Measurements from ENCODE around the gene ACR. TPM values are rescaled to one million over a fixed set of nuclear protein-coding genes. Genes with fewer than 3 reads are reported as not detected.

Gene ACR
- polyA plus RNA-seq, 3 donors: 0.27 to 0.53 (median 0.51) TPM

DNA sequence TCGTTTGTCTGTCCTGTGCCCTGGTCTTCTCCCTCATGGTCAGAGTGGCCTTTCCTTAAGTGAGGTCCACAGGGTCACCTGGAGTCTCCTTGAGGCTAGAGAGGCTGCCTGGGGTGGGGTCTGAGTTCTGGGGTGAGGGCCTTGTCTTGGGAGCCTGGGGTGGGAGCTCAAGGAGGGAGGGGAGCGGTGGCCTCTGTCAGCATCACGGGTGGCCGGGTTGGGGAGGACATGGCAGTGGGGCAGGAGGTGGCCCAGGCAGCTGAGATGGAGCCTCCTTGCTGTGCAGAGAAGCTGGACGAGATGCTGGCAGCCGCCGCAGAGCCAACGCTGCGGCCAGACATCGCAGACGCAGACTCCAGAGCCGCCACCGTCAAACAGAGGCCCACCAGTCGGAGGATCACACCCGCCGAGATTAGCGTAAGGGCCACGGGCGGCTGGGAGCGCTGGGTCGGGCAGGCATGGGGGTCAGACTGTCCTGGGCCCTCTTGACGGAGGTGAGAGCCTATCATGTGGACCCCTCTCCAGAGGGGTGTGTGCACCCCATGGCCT, 23.3 kb upstream of the ACR start:
- no peak for DNase-seq (ENCODE audit: extremely low read depth in 1 of 11, low read depth in 9 of 11, low spot score in 4 of 11)

- DNase-seq (ENCODE audit: extremely low read depth in 1 of 11, low read depth in 9 of 11, low spot score in 4 of 11): no peak
These were observed 22.8 kb upstream of the ACR start for GRCh38 chr22:50715250-50715649.

GRCh38 chr22:50715776-50716175, 22.2 kb upstream of the ACR start:
- no peak for DNase-seq (ENCODE audit: extremely low read depth in 1 of 11, low read depth in 9 of 11, low spot score in 4 of 11)

- DNase-seq (ENCODE audit: extremely low read depth in 1 of 11, low read depth in 9 of 11, low spot score in 4 of 11): no peak
These were observed 21.5 kb upstream of the ACR start for GRCh38 chr22:50716290-50717024.

DNA sequence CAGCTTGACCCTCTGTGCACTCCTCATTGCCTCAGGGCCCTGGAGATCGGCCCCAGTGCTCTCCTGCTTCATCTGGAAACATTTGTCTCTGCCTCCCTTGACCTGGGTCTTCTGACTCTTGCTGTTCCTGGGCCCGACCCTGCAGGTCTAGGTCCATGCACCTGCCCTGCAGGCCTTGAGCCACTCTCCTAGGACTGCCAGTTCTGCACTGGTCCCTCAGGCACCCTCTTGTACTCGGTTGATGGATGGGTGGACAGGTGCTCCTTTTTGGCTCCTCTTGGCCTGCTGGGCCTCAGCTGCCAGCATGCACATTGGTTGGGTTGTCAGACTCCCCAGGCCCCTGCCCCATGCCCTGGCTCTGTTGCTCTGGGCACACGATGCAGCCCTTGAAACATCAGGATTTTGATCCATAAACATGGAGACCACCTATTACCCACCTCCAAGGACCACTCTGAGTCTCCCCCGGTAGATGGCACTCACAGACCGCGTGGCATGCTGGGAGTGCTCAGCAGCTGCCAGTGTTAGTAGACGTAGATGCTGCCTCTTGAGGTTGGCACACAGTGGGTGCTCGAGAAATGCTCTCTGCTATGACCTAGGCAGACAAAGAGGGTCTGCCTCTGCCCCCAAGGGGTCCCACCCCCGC, 20.2 kb upstream of the ACR start:
- no peak for DNase-seq (ENCODE audit: extremely low read depth in 1 of 11, low read depth in 9 of 11, low spot score in 4 of 11)

- DNase-seq (ENCODE audit: extremely low read depth in 1 of 11, low read depth in 9 of 11, low spot score in 4 of 11): no peak
These were observed 19.7 kb upstream of the ACR start for GRCh38 chr22:50718352-50718709.

DNA sequence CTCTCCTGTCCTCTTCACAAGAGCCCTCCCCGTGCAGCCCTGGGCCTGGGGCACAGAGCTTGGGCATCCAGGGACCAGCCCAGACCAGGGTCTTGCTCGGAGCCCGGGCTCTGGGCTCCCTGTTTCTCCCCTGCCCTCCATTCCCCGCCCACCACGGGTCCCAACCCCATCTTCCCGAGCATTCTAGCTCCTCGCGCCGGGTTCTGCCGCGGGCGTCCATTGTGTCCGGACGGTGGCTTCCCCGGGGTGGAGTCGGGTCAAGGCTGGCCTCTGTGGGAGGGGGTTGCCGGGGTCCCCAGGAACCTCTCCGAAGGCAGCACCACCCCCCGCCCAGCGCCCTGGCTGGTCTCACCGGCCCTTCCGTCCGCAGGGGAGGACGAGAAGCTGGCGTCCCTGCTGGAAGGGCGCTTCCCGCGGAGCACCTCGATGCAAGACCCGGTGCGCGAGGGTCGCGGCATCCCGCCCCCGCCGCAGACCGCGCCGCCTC, 18.1 kb upstream of the ACR start:
- DNase-seq (ENCODE audit: extremely low read depth in 1 of 11, low read depth in 9 of 11, low spot score in 4 of 11): no peak

DNA sequence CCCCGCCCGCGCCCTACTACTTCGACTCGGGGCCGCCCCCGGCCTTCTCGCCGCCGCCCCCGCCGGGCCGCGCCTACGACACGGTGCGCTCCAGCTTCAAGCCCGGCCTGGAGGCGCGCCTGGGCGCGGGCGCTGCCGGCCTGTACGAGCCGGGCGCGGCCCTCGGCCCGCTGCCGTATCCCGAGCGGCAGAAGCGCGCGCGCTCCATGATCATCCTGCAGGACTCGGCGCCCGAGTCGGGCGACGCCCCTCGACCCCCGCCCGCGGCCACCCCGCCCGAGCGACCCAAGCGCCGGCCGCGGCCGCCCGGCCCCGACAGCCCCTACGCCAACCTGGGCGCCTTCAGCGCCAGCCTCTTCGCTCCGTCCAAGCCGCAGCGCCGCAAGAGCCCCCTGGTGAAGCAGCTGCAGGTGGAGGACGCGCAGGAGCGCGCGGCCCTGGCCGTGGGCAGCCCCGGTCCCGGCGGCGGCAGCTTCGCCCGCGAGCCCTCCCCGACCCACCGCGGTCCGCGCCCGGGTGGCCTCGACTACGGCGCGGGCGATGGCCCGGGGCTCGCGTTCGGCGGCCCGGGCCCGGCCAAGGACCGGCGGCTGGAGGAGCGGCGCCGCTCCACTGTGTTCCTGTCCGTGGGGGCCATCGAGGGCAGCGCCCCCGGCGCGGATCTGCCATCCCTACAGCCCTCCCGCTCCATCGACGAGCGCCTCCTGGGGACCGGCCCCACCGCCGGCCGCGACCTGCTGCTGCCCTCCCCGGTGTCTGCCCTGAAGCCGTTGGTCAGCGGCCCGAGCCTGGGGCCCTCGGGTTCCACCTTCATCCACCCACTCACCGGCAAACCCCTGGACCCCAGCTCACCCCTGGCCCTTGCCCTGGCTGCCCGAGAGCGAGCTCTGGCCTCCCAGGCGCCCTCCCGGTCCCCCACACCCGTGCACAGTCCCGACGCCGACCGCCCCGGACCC, 17.4 kb upstream of the ACR start:
- DNase-seq (ENCODE audit: extremely low read depth in 1 of 11, low read depth in 9 of 11, low spot score in 4 of 11): no peak

DNA sequence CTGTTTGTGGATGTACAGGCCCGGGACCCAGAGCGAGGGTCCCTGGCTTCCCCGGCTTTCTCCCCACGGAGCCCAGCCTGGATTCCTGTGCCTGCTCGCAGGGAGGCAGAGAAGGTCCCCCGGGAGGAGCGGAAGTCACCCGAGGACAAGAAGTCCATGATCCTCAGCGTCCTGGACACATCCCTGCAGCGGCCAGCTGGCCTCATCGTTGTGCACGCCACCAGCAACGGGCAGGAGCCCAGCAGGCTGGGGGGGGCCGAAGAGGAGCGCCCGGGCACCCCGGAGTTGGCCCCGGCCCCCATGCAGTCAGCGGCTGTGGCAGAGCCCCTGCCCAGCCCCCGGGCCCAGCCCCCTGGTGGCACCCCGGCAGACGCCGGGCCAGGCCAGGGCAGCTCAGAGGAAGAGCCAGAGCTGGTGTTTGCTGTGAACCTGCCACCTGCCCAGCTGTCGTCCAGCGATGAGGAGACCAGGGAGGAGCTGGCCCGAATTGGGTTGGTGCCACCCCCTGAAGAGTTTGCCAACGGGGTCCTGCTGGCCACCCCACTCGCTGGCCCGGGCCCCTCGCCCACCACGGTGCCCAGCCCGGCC, 16.7 kb upstream of the ACR start:
- DNase-seq (ENCODE audit: extremely low read depth in 1 of 11, low read depth in 9 of 11, low spot score in 4 of 11): no peak

- no peak for DNase-seq (ENCODE audit: extremely low read depth in 1 of 11, low read depth in 9 of 11, low spot score in 4 of 11)
These were observed 15.8 kb upstream of the ACR start for GRCh38 chr22:50722048-50722701.

- no peak for DNase-seq (ENCODE audit: extremely low read depth in 1 of 11, low read depth in 9 of 11, low spot score in 4 of 11)
These were observed 15.1 kb upstream of the ACR start for GRCh38 chr22:50722716-50723428.

DNA sequence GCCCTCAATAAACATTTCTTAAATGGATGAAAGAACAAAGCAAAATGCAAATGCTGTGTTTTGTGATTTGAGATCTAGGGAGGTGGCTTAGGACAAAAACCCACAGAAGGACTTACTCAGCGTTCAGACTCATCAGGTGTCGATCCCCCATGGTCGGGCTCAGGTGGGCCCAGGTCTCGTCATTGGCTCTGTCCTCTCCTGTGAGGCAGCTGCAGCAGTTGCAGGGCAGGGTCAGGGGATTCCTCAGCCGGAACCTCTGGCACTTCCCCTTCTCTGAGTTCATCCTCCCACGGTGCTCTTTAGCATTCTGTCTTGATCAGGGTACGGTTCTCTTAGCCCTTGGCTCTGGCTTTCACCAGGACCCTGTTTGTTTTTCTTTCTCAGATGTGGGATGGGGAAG, 14.0 kb upstream of the ACR start:
- DNase-seq (ENCODE audit: extremely low read depth in 1 of 11, low read depth in 9 of 11, low spot score in 4 of 11): no peak

DNA sequence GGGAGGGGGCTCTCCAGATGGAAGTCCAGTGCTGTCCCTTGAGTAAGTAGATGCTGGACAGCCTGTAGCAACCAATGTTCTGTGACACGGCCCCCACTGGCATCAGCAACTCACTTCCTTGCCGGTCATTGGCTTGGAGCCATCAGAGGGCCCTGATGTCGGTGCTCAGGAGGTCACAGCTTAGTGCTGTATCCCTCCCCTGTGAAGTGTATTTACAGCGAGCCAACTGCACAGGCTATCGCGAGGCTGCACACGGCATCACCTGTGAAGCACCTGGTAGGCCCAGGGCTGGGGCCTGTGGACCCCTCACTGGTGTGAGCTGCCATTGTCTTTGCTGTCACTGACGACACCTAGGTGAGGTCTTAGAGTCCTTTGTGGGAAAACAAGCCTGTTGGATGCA, 13.4 kb upstream of the ACR start:
- no peak for DNase-seq (ENCODE audit: extremely low read depth in 1 of 11, low read depth in 9 of 11, low spot score in 4 of 11)

- DNase-seq (ENCODE audit: extremely low read depth in 1 of 11, low read depth in 9 of 11, low spot score in 4 of 11): no peak
These were observed 12.4 kb upstream of the ACR start for GRCh38 chr22:50725597-50725996.

DNA sequence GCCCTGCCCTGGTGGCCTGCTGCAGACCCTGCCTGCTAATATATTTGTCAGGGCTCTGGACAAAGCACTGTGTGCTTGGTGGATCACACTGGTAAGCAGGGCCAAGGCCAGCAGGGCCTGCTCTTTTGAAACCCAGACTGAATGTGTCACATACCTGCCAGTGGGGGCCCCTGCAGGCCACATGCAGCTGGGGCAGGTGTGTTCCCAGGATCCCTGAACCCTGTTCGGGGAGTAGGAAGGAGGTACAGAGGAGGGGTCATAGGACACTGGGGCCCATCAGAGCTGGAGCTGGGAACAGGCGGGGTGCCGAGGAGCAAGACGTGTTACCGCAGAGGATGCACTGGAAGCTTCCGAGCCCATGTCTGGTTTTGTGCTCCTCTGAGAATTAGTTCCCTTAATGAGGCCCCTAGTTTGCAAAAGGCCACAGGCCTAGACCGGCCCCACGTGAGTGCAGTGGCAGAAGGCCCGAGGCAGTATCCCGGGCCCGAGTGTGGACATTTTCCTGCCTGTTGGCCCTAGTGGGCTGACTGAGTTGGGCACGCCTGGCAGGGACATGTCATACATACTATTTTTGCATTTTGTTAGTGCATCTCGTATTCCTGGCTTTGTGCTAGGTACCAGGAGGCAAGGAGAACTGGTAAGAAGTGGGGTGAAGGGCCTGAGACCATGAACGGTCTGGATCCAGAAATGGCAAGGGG, 11.2 kb upstream of the ACR start:
- no peak for DNase-seq (ENCODE audit: extremely low read depth in 1 of 11, low read depth in 9 of 11, low spot score in 4 of 11)

DNA sequence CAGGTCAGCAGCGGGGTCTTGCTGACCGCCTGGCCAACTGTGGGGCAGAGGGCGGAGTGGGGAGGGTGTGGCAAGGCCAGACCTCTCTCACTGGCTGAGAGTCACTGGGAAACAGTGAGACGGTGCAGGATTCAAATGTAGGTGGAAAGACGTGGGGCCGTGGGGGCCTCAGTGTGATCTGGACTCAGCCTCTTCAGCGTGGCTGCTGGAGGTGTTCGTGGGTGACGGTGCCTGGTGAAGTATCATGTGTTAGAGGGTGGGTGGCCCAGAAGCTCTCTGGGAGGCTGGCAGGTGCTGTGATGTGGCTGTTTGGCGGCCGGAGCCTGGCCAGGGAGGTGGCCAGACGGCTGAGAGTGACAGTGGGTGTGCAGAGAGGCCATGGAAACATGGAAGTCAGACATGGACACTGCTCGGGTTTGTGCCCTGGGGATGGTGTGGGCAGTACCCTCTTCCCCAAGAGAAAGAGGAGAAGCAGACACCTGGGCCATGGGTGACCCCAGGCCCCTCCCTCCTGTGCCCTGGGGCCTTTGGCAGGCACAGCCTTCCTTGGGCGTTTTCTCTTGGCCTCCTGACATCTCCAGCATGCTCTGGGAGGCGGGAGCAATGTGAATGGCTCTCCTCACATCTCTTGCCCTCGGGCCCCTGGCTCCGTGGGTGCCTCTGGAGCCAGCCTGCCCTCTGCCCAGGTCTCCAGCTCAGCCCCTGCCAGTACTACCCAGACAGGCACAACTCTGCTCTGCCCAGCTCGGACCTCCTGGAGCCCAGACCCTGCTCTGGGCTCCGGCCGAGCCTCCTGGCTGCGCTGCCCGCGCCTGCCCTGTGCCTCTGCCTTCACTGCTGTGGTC, 10.1 kb upstream of the ACR start:
- DNase-seq (ENCODE audit: extremely low read depth in 1 of 11, low read depth in 9 of 11, low spot score in 4 of 11): no peak

- no peak for DNase-seq (ENCODE audit: extremely low read depth in 1 of 11, low read depth in 9 of 11, low spot score in 4 of 11)
These were observed 9.5 kb upstream of the ACR start for GRCh38 chr22:50728523-50728931.

Measured in renal cortex interstitium (tissue), 11 donors.